OCI-LY7 (cell line): Measurements from ENCODE around the gene IQUB.

Source experiments
- CTCF ChIP-seq: fragments of 200-600 bp; sonication (generic); conservative IDR thresholded peaks from 2 replicates; pipeline ENCODE4 v1.5.1; 2014; ENCODE audit warnings: mild to moderate bottlenecking, antibody characterized with exemption, low read length, moderate library complexity, mixed read lengths
- EZH2phosphoT487 ChIP-seq: fragments of 200-600 bp; sonication (generic); IDR thresholded peaks from 2 replicates; pipeline ENCODE4 v1.6.1; 2018; ENCODE audit warnings: low read depth, borderline replicate concordance, mild to moderate bottlenecking, mixed run types, antibody characterized with exemption, low read length, moderate library complexity, mixed read lengths

GRCh38 chr7:123552641-123553040, 18.2 kb upstream of the IQUB start:
- no peak for TF ChIP-seq EZH2phosphoT487
- TF ChIP-seq CTCF, result no peak
